GM21619 (cell line): Measurements from ENCODE around the gene PSMC3IP.
"Not testable (repeated sequence)": the region's sequence is repeated elsewhere in the genome, so short reads cannot be mapped to it uniquely, and the experiment has no call there.

ENCODE experiments used
- ATAC-seq: cut with Tn5 transposase; IDR thresholded peaks from one replicate; pipeline ENCODE4 v1.9.1; 2021; ENCODE audit not compliant: unreplicated experiment

PSMC3IP gene

GRCh38 chr17:42541041-42541833 lies 36.3 kb downstream of the PSMC3IP start:
- no peak for ATAC-seq

- ATAC-seq, result not testable (repeated sequence)
These were observed 37.0 kb downstream of the PSMC3IP start for GRCh38 chr17:42540558-42540957.

DNA sequence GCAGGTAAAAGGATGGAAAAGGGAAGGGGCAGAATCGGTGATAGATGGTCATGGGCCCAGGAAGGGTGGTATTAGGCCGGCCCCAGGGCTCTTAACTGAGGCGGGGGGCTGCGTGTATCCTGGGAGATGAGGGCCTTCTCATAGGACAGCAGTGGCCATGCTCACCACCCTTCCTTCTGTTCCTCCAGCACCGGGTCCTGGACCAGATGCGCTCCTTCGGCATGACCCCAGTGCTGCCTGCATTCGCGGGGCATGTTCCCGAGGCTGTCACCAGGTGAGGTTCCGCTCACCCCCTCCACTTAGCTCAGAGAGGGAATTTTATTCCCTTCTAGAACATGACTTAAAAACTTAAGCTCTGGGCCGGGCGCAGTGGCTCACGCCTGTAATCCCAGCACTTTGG lies 39.0 kb downstream of the PSMC3IP start:
- no peak for ATAC-seq

DNA sequence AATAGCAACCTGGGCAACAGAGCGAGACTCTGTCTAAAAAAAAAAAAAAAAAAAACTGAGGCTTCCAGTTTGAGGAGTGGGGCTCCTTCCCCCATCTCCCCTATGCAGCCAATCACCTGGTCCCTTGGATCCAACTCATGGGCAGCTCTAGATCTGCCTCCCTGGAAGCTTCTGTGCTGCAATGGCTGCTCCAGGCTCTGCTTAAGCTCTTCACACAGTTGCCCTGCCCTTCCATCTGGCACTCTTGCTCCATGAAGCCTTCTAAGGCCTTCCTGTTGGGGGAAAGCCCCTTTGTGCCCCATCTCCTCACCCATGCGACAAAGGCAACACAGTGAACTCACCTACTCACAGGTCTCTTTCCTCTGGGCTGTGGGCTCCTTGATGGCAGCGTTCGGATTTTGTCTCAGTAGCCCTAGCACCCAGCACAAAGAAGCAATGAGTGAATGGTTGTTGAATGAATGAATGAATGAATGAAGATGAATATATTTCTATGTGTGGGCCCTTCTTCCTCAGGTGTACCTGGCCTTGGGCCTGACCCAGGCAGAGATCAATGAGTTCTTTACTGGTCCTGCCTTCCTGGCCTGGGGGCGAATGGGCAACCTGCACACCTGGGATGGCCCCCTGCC lies 39.6 kb downstream of the PSMC3IP start:
- ATAC-seq, result no peak

- ATAC-seq, result no peak
These were observed 40.2 kb downstream of the PSMC3IP start for GRCh38 chr17:42537156-42537805.

DNA sequence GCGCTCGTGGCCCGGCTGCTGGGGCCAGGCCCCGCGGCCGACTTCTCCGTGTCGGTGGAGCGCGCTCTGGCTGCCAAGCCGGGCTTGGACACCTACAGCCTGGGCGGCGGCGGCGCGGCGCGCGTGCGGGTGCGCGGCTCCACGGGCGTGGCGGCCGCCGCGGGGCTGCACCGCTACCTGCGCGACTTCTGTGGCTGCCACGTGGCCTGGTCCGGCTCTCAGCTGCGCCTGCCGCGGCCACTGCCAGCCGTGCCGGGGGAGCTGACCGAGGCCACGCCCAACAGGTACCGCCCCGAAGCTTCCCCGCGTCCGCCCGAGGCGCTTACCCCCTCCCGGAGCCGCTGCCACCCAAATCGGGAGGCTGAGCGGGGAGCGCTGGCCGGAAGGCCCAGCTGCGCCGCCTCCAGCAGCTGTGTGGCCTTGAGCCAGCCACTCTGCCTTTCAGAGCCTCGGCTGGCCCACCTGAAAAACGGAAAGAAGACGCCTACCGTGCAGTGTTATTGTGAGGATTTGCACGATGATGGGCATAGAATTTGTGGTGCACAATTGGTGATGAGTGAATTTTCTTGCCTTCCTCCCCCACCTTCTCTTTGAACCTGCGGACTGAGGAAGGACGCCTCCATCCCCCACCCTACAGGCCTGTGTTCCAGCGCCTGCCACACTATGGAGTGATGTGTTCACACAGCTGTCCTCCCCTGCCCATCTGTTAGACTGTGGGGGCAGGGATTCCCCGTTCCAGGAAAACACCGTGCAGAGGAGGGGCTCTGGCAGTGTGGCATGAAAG lies 41.0 kb downstream of the PSMC3IP start:
- peak; percentile 57 for ATAC-seq

GRCh38 chr17:42536048-42536371 lies 41.5 kb downstream of the PSMC3IP start, which contains the start of gene NAGLU:
NAGLU (plus strand) TSS chr17:42536241; CDS start chr17:42536273, 32 bp downstream.
- peak; percentile 78 for ATAC-seq

DNA sequence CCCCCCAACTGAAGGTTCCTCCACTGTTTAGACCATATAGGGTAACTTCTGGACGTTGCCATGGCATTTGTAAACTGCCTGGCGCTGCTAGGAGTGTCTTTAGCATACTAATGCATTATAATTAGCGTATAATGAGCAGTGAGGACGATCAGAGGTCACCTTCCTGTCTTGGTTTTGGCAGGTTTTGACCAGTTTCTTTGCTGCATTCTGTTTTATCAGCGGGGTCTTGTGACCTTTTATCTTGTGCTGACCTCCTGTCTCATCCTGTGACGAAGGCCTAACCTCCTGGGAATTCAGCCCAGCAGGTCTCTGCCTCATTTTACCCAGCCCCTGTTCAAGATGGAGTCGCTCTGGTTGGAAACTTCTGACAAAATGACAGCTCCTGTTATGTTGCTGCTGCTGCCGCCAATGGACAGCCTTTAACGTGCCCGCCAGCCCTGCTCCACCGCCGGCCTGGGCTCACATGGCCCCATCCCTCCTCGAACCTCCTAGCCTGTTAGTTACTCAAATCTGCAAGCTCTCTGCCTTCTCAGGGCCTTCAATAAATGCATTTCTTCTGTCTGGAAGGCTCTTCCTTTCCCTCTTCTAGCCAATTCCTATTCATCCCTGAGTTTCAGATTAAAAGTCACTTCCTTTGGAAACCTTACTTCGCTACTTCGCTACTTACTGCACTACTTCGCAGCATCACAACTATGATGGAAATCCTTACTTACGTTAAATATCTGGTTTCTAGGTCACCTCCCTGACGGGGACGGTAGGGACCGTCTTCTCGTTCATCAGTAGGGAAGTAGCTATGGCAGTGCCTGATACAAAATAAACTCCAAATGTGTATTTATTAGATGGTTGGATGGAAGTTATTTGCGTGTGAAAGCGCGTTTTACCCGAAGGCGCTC lies 42.1 kb downstream of the PSMC3IP start:
- no peak for ATAC-seq

- no peak for ATAC-seq
These were observed 45.8 kb downstream of the PSMC3IP start for GRCh38 chr17:42531455-42532354.

DNA sequence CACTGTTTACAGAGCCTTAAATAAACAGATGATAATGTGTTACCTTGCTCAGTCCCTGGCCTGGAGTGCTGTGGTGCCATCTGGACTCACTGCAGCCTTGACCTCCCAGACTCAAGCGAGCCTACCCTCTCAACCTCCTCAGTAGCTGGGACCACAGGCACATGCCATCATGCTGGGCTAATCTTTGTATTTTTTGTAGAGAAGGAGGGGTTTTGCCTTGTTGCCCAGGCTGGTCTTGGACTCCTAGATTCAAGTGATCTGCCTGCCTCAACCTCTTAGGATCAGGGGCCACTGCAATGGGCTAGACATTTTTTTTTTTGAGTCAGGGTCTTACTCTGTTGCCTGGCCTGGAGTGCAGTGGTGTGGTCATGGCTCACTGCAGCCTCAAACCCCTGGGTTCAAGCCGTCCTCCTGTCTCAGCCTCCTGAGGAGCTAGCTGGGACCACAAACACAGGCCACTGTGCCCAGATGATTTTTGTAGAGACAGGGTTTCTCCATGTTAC lies 46.5 kb downstream of the PSMC3IP start:
- no peak for ATAC-seq

GRCh38 chr17:42529061-42529460 lies 48.5 kb downstream of the PSMC3IP start:
- no peak for ATAC-seq

DNA sequence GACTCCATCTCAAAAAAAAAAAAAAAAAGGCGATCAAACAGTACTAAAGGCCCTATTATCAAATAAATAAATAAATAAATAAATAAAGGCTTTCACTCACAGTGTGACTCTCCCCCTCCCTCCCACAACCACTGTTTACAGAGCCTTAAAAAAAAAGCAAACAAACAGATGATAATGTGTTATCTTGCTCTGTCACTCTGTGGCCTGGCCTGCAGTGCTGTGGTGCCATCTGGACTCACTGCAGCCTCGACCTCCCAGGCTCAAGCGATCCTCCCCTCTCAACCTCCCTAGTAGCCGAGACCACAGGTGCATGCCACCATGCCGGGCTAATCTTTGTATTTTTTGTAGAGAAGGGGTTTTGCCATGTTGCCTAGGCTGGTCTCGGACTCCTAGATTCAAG lies 49.6 kb downstream of the PSMC3IP start:
- no peak for ATAC-seq

DNA sequence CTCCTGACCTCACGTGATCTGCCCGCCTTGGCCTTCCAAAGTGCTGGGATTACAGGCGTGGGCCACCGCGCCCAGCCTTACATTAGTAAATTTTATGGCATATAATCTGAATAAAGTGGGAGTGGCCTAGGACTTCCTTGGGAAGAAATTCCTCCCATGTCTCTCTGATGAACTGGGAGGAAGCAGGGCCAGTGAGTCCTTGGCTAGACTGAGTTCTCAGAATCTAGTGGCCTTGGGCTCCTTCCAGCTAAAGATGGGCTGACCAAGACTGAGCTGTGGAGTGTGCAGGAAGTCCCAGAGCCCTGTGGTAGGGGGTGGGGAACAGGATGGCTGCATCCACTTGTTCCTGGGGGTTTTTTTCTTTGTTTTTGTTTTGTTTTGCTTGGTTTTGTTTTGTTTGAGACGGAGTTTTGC lies 51.5 kb downstream of the PSMC3IP start:
- ATAC-seq, result no peak

- ATAC-seq, result no peak
These were observed 52.3 kb downstream of the PSMC3IP start for GRCh38 chr17:42525221-42525620.

- no peak for ATAC-seq
These were observed 54.7 kb downstream of the PSMC3IP start for GRCh38 chr17:42522798-42523278.
